CD14-positive monocyte (primary cell): Measurements from ENCODE around the gene STOX2. TPM values are rescaled to one million over a fixed set of nuclear protein-coding genes. Genes with fewer than 3 reads are reported as not detected.

Experiments used
- DNase-seq, 3 donors: peaks; one replicate each; pipeline ENCODE4 v3.0.0-alpha.2; 2011 to 2022
- H2AFZ ChIP-seq: 2 replicates; pipeline ENCODE4 v1.6.0; 2012; ENCODE audit warnings: mild to moderate bottlenecking, low read depth, low read length, inconsistent platforms; ENCODE audit not compliant: insufficient read depth, poor library complexity, severe bottlenecking
- H3K27ac ChIP-seq, 2 donors: 1 replicate in 1 of 2; 2 replicates in 1 of 2; pipeline ENCODE4 v1.5.1; 2012 to 2013; ENCODE audit warnings: low read length in 2 of 2, control low read depth in 1 of 2, inconsistent platforms in 1 of 2, low read depth in 1 of 2, mild to moderate bottlenecking in 1 of 2
- H3K27me3 ChIP-seq, 2 donors: one replicate each; pipeline versions ENCODE4 v1.6.0 to v1.6.1; 2011 to 2013; ENCODE audit warnings: low read length in 2 of 2; ENCODE audit not compliant: control insufficient read depth in 2 of 2, insufficient read depth in 2 of 2
- H3K36me3 ChIP-seq, 2 donors: replicated peaks in 1 of 2; 1 replicate in 1 of 2; 2 replicates in 1 of 2; pipeline versions ENCODE4 v1.5.1 to v1.6.1; 2012 to 2013; ENCODE audit warnings: low read length in 2 of 2, control low read depth in 1 of 2, inconsistent platforms in 1 of 2, mild to moderate bottlenecking in 1 of 2; ENCODE audit not compliant: insufficient read depth in 2 of 2, control insufficient read depth in 1 of 2
- H3K4me1 ChIP-seq, 2 donors: 1 replicate in 1 of 2; 2 replicates in 1 of 2; pipeline versions ENCODE4 v1.5.1 to v1.6.1; 2012 to 2013; ENCODE audit warnings: low read length in 2 of 2, control low read depth in 1 of 2, inconsistent platforms in 1 of 2, mild to moderate bottlenecking in 1 of 2, moderate library complexity in 1 of 2; ENCODE audit not compliant: insufficient read depth in 2 of 2, control insufficient read depth in 1 of 2
- H3K4me2 ChIP-seq: replicated peaks from 2 replicates; pipeline ENCODE3; 2012; ENCODE audit warnings: low read length, moderate library complexity, mild to moderate bottlenecking; ENCODE audit not compliant: poor library complexity, severe bottlenecking; ENCODE audit errors: extremely low read depth
- H3K4me3 ChIP-seq, 3 experiments: fragments of 200-600 bp in 1 of 3; sonication (generic) in 1 of 3; replicated peaks in 1 of 3; 1 replicate in 2 of 3; 2 replicates in 1 of 3; pipeline ENCODE4 v1.5.1; 2011 to 2013; ENCODE audit warnings: low read length in 3 of 3, mild to moderate bottlenecking in 3 of 3, control low read depth in 2 of 3, low read depth in 2 of 3, inconsistent platforms in 1 of 3, moderate library complexity in 1 of 3
- H3K79me2 ChIP-seq: 2 replicates; pipeline ENCODE4 v1.6.0; 2012; ENCODE audit warnings: mild to moderate bottlenecking, control low read depth, inconsistent platforms, low read length, moderate library complexity; ENCODE audit not compliant: insufficient read depth
- H3K9ac ChIP-seq: 2 replicates; pipeline ENCODE4 v1.6.0; 2017; ENCODE audit warnings: low read length, mild to moderate bottlenecking; ENCODE audit not compliant: insufficient read depth, poor library complexity, severe bottlenecking
- H3K9me3 ChIP-seq, 2 donors: replicated peaks in 1 of 2; 1 replicate in 1 of 2; 2 replicates in 1 of 2; pipeline versions ENCODE4 v1.5.1 to v1.6.1; 2012 to 2013; ENCODE audit warnings: low read length in 2 of 2, control low read depth in 1 of 2; ENCODE audit not compliant: control insufficient read depth in 1 of 2, insufficient read depth in 1 of 2
- H4K20me1 ChIP-seq: 2 replicates; pipeline ENCODE4 v1.6.0; 2012; ENCODE audit warnings: mild to moderate bottlenecking, low read length, control low read depth, moderate library complexity; ENCODE audit not compliant: insufficient read depth
- H3K27ac Mint-ChIP-seq, 7 donors: one replicate each; pipeline ENCODE4 v1.8.0; 2020; ENCODE audit warnings: mild to moderate bottlenecking in 7 of 7, mixed read lengths in 7 of 7, moderate library complexity in 6 of 7, inconsistent platforms in 2 of 7
- H3K27me3 Mint-ChIP-seq, 3 donors: one replicate each; pipeline ENCODE4 v1.8.0; 2021 to 2022; ENCODE audit warnings: low read depth in 3 of 3, mild to moderate bottlenecking in 3 of 3, mixed read lengths in 3 of 3, moderate library complexity in 3 of 3, inconsistent platforms in 1 of 3
- H3K36me3 Mint-ChIP-seq, 2 donors: one replicate each; pipeline ENCODE4 v1.8.0; 2020; ENCODE audit warnings: mixed read lengths in 2 of 2, inconsistent platforms in 1 of 2, mild to moderate bottlenecking in 1 of 2
- H3K4me1 Mint-ChIP-seq: one replicate; pipeline ENCODE4 v1.8.0; 2020; ENCODE audit warnings: mild to moderate bottlenecking, mixed read lengths
- H3K4me3 Mint-ChIP-seq, 2 donors: one replicate each; pipeline ENCODE4 v1.8.0; 2020; ENCODE audit warnings: mild to moderate bottlenecking in 2 of 2, mixed read lengths in 2 of 2, moderate library complexity in 1 of 2
- H3K9me3 Mint-ChIP-seq, 7 donors: one replicate each; pipeline ENCODE4 v1.8.0; 2020 to 2022; ENCODE audit warnings: mixed read lengths in 7 of 7, mild to moderate bottlenecking in 6 of 7, moderate library complexity in 6 of 7, inconsistent platforms in 2 of 7
- WGBS: methylation state at CpG from one replicate; pipeline ENCODE4 v1.1.5; 2013; ENCODE audit warnings: missing lambda C conversion rate; ENCODE audit not compliant: insufficient coverage; 5-methylcytosine and 5-hydroxymethylcytosine counted together
- intact Hi-C, 2 donors: fragments of 100-400 bp; cut with micrococcal nuclease; formaldehyde crosslinking; loops; one replicate each; pipeline versions ENCODE4 v1.15.0 to v1.15.1; 2023
- polyA plus RNA-seq, 3 donors: library from polyadenylated mRNA; depleted of rRNA in 1 of 3; unstranded in 2 of 3; stranded (reverse) in 1 of 3; fragments of 300-500 nt in 2 of 3; fragments of >200 nt in 1 of 3; fragmentation: Illumina TruSeq in 2 of 3; gene quantifications; 1 replicate in 2 of 3; 2 replicates in 1 of 3; pipeline ENCODE4 v1.2.3, GENCODE V29; 2012 to 2021
- TF ChIP-seq, protein P1 (sequence below): fragments of 200-600 bp; IDR thresholded peaks from one replicate; pipeline ENCODE4 v1.8.0; 2022; ENCODE audit warnings: antibody characterized with exemption, mild to moderate bottlenecking

STOX2 gene
- polyA plus RNA-seq, 3 donors, result 0.01 TPM; not detected in 2

GRCh38 chr4:184066584-184067300 is 161.6 kb downstream of the STOX2 start:
- H3K27ac Mint-ChIP-seq, result no peak overlapping the region
- intact Hi-C loops, result no loop called here
- no peaks in the 10 kb centered on the region for H3K4me1 ChIP-seq
- H3K4me3 ChIP-seq, result no peak overlapping the region
- H3K79me2 ChIP-seq, result no peaks in the 10 kb centered on the region
- DNase-seq, result no peak
- H2AFZ ChIP-seq, result no peak overlapping the region
- TF ChIP-seq, protein P1, sequence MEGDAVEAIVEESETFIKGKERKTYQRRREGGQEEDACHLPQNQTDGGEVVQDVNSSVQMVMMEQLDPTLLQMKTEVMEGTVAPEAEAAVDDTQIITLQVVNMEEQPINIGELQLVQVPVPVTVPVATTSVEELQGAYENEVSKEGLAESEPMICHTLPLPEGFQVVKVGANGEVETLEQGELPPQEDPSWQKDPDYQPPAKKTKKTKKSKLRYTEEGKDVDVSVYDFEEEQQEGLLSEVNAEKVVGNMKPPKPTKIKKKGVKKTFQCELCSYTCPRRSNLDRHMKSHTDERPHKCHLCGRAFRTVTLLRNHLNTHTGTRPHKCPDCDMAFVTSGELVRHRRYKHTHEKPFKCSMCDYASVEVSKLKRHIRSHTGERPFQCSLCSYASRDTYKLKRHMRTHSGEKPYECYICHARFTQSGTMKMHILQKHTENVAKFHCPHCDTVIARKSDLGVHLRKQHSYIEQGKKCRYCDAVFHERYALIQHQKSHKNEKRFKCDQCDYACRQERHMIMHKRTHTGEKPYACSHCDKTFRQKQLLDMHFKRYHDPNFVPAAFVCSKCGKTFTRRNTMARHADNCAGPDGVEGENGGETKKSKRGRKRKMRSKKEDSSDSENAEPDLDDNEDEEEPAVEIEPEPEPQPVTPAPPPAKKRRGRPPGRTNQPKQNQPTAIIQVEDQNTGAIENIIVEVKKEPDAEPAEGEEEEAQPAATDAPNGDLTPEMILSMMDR, result no peak
- no peaks in the 10 kb centered on the region for H3K9me3 ChIP-seq
- H3K9me3 Mint-ChIP-seq, result peaks cover 0 to 6% (median 0%) of the 10 kb centered on the region in 7 donors
- no peaks in the 10 kb centered on the region for H3K36me3 Mint-ChIP-seq
- H3K9ac ChIP-seq, result no peak overlapping the region
- H3K4me1 Mint-ChIP-seq, result no peaks in the 10 kb centered on the region
- H3K27me3 Mint-ChIP-seq, result peaks cover 0 to 3% (median 2%) of the 10 kb centered on the region in 3 donors
- no peak overlapping the region for H3K27ac ChIP-seq
- H3K4me2 ChIP-seq, result no peak overlapping the region
- H4K20me1 ChIP-seq, result no peaks in the 10 kb centered on the region
- H3K27me3 ChIP-seq, result no peaks in the 10 kb centered on the region
- WGBS, result 53% methylated on average over 4 of the region's 9 CpGs
- H3K4me3 Mint-ChIP-seq, result no peak overlapping the region
- no peaks in the 10 kb centered on the region for H3K36me3 ChIP-seq

DNA sequence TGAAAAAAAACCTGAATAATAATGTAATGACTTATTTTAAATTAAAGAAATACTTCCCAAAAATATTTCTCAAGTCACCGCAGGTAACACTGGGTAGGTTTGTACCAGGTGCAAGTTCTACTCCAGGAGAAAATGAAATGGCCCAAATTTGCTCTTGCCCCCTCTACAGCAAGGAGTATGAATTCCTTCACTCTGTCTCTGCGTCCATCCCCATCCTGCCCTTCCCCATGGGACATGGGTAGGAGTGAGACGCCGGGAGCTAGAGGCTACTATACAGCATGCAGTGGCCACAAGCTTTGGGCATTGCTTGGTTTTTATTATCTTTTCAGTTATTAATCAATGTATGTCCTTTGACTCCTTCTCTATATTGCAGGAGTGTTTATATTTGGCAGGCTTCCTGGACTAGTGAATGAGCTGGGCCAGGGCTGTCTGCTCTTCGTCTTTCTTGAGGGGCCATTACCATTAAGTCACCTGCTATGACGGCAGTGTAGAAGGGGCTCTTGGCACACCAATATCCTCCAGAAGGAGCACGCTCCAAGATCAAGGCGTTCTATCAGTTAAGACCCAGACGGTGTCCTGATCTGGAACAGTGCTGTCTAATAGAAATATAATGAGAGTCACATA is 162.9 kb downstream of the STOX2 start:
- H3K27me3 Mint-ChIP-seq, result peaks cover 0 to 3% (median 2%) of the 10 kb centered on the region in 3 donors
- H3K36me3 Mint-ChIP-seq, result no peaks in the 10 kb centered on the region
- Histone ChIP-seq H3K9ac (no peak overlapping the region), H3K4me1 (no peaks in the 10 kb centered on the region), H3K4me3 (no peak overlapping the region), H3K4me2 (no peak overlapping the region), H4K20me1 (no peaks in the 10 kb centered on the region), H2AFZ (no peak overlapping the region), H3K36me3 (no peaks in the 10 kb centered on the region), H3K79me2 (no peaks in the 10 kb centered on the region), H3K27me3 (no peaks in the 10 kb centered on the region), H3K27ac (no peak overlapping the region), H3K9me3 (no peaks in the 10 kb centered on the region)
- 50% methylated on average over 2 of the region's 9 CpGs for WGBS
- H3K27ac Mint-ChIP-seq, result peak overlapping the region in 1 of 7 donors; percentile 26
- no peaks in the 10 kb centered on the region for H3K4me1 Mint-ChIP-seq
- peaks cover 0 to 12% (median 3%) of the 10 kb centered on the region in 7 donors for H3K9me3 Mint-ChIP-seq
- no peak for DNase-seq
- no peak overlapping the region for H3K4me3 Mint-ChIP-seq
- TF ChIP-seq, protein P1, result no peak
- intact Hi-C loops, result no loop called here

Other genes starting within 250 kb of the STOX2 start
- 10 to 100 TPM in 2 of 3 donors, 1 to 10 TPM in 1; 4.4 to 21.2 (median 16.5) TPM for gene RWDD4, start 246.1 kb upstream of the STOX2 start, polyA plus RNA-seq
- 10 to 100 TPM; 18.4 to 30.7 (median 29.7) TPM for gene TRAPPC11, start 246.0 kb upstream of the STOX2 start, polyA plus RNA-seq